Gastrocnemius medialis (tissue), 4 donors: ENCODE results near the gene BEAN1. TPM values are rescaled to one million over a fixed set of nuclear protein-coding genes. Genes with fewer than 3 reads are reported as not detected.

ENCODE experiments used
- ATAC-seq, 2 donors: fragments of 150-250 bp; one replicate each; pipeline ENCODE4 v1.9.1; 2016
- DNase-seq, 2 donors: peaks; one replicate each; pipeline ENCODE4 v3.0.0-alpha.2; 2019
- H3K27ac ChIP-seq, 4 donors: fragments of 200-600 bp; sonication (generic); 1 replicate in 1 of 4; 2 replicates in 3 of 4; pipeline ENCODE4 v1.5.1; 2016 to 2018; ENCODE audit warnings: mild to moderate bottlenecking in 2 of 4, moderate library complexity in 1 of 4
- H3K27me3 ChIP-seq, 3 donors: fragments of 200-600 bp; sonication (generic) in 2 of 3; 1 replicate in 1 of 3; 2 replicates in 2 of 3; pipeline versions ENCODE4 v1.5.1 to v1.6.0; 2016 to 2019; ENCODE audit warnings: mild to moderate bottlenecking in 1 of 3, moderate library complexity in 1 of 3
- H3K36me3 ChIP-seq, 2 donors: fragments of 200-600 bp; sonication (generic) in 1 of 2; one replicate each; pipeline ENCODE4 v1.5.1; 2017 to 2018
- H3K4me1 ChIP-seq, 2 donors: fragments of 200-600 bp; sonication (generic) in 1 of 2; one replicate each; pipeline ENCODE4 v1.5.1; 2016 to 2017; ENCODE audit warnings: mild to moderate bottlenecking in 2 of 2
- H3K4me3 ChIP-seq, 4 donors: fragments of 200-600 bp; sonication (generic) in 3 of 4; 1 replicate in 1 of 4; 2 replicates in 3 of 4; pipeline ENCODE4 v1.5.1; 2016 to 2019; ENCODE audit warnings: mild to moderate bottlenecking in 2 of 4
- H3K9me3 ChIP-seq, 3 donors: fragments of 200-600 bp; sonication (generic) in 2 of 3; 1 replicate in 1 of 3; 2 replicates in 2 of 3; pipeline ENCODE4 v1.5.1; 2016 to 2019
- CTCF ChIP-seq, 5 experiments: fragments of 450-650 bp in 3 of 5; fragments of 200-600 bp in 2 of 5; sonication (generic) in 2 of 5; IDR thresholded peaks in 4 of 5; conservative IDR thresholded peaks in 1 of 5; 1 replicate in 4 of 5; 2 replicates in 1 of 5; pipeline ENCODE4 v1.5.1; 2016 to 2019; ENCODE audit warnings: antibody characterized with exemption in 5 of 5, mild to moderate bottlenecking in 3 of 5, moderate library complexity in 3 of 5
- POLR2A ChIP-seq, 2 donors: fragments of 450-650 bp; IDR thresholded peaks; one replicate each; pipeline ENCODE4 v1.6.1; 2017; ENCODE audit warnings: antibody characterized with exemption in 2 of 2, mild to moderate bottlenecking in 2 of 2, moderate library complexity in 2 of 2
- in situ Hi-C, 4 donors: fragments of 200-750 bp; cut with MboI; loops; one replicate each; pipeline versions ENCODE4 v1.15.0 to v1.8.0; 2017; ENCODE audit warnings: low sequenced_read_pairs in 4 of 4
- intact Hi-C: fragments of 100-400 bp; cut with DNase I; formaldehyde crosslinking; loops from one replicate; pipeline ENCODE4 v1.15.1; 2023; ENCODE audit warnings: low total_unique reads
- total RNA-seq, 4 donors: library from RNA; depleted of rRNA; stranded (reverse); fragments of >200 nt; gene quantifications; one replicate each; pipeline versions ENCODE4 v1.1.0 to v1.2.3, GENCODE V29; 2016

BEAN1 gene
- total RNA-seq, 4 donors from 2014 or later = not detected

- peak overlapping the region in 3 of 4 donors; percentile 5 to 24 (median 7) for H3K4me3 ChIP-seq
- intact Hi-C loops (loop anchor here (2.0 kb wide), 1 partner anchor 15 kb away; no protein-coding TSS in a partner anchor), in situ Hi-C loops (no loop called here)
- TF ChIP-seq CTCF (IDR thresholded peaks at IDR 0.05 in 4 of 5, conservative IDR thresholded peaks at IDR 0.05 in 1 of 5) (no peak), POLR2A (IDR thresholded peaks at IDR 0.05) (no peak)
- peak overlapping the region; percentile 53 to 89 (median 72) for H3K27ac ChIP-seq
- ATAC-seq (peak; percentile 97 to 98), DNase-seq (peak; percentile 83 to 92)
- H3K27me3 ChIP-seq = no peaks in the 10 kb centered on the region
- no peaks in the 10 kb centered on the region for H3K9me3 ChIP-seq
- no peaks in the 10 kb centered on the region for H3K36me3 ChIP-seq
- peaks cover 23 to 27% of the 10 kb centered on the region in 2 donors for H3K4me1 ChIP-seq
These were observed 75.2 kb downstream of the BEAN1 start for GRCh38 chr16:66502020-66502913.

GRCh38 chr16:66503030-66503429 lies 75.9 kb downstream of the BEAN1 start:
- TF ChIP-seq CTCF (IDR thresholded peaks at IDR 0.05 in 4 of 5, conservative IDR thresholded peaks at IDR 0.05 in 1 of 5) = no peak
- TF ChIP-seq POLR2A (IDR thresholded peaks at IDR 0.05) = no peak
- peak; percentile 84 to 87 for ATAC-seq
- in situ Hi-C loops = no loop called here
- H3K4me3 ChIP-seq = peak overlapping the region in 3 of 4 donors; percentile 5 to 24 (median 7)
- DNase-seq = peak; percentile 72 to 80
- H3K27ac ChIP-seq = peak overlapping the region; percentile 53 to 89 (median 72)
- peaks cover 23 to 27% of the 10 kb centered on the region in 2 donors for H3K4me1 ChIP-seq
- H3K36me3 ChIP-seq = peaks cover 0 to under 1% of the 10 kb centered on the region in 2 donors
- no peaks in the 10 kb centered on the region for H3K9me3 ChIP-seq
- no peaks in the 10 kb centered on the region for H3K27me3 ChIP-seq
- intact Hi-C loops = loop anchor here (2.0 kb wide), 1 partner anchor 14 kb away; no protein-coding TSS in a partner anchor

GRCh38 chr16:66503612-66504011 lies 76.5 kb downstream of the BEAN1 start:
- peaks cover 0 to 7% of the 10 kb centered on the region in 2 donors for H3K36me3 ChIP-seq
- peak overlapping the region in 3 of 4 donors; percentile 53 to 89 (median 80) for H3K27ac ChIP-seq
- no peak for DNase-seq
- intact Hi-C loops = loop anchor here (2.0 kb wide), 1 partner anchor 13 kb away; no protein-coding TSS in a partner anchor
- no peak overlapping the region for H3K4me3 ChIP-seq
- no peak for ATAC-seq
- H3K9me3 ChIP-seq = no peaks in the 10 kb centered on the region
- no peaks in the 10 kb centered on the region for H3K27me3 ChIP-seq
- H3K4me1 ChIP-seq = peaks cover 23 to 27% of the 10 kb centered on the region in 2 donors
- no peak for TF ChIP-seq CTCF (IDR thresholded peaks at IDR 0.05 in 4 of 5, conservative IDR thresholded peaks at IDR 0.05 in 1 of 5)
- no peak for TF ChIP-seq POLR2A (IDR thresholded peaks at IDR 0.05)
- in situ Hi-C loops = no loop called here

GRCh38 chr16:66507731-66508239 lies 80.7 kb downstream of the BEAN1 start:
- TF ChIP-seq POLR2A (IDR thresholded peaks at IDR 0.05) (no peak), CTCF (IDR thresholded peaks at IDR 0.05 in 4 of 5, conservative IDR thresholded peaks at IDR 0.05 in 1 of 5) (no peak)
- ATAC-seq = no peak
- Histone ChIP-seq H3K9me3 (no peaks in the 10 kb centered on the region), H3K4me3 (no peak overlapping the region), H3K27ac (peak overlapping the region in 1 of 4 donors; percentile 11), H3K4me1 (peaks cover 22 to 30% of the 10 kb centered on the region in 2 donors), H3K27me3 (no peaks in the 10 kb centered on the region), H3K36me3 (peaks cover 0 to 30% of the 10 kb centered on the region in 2 donors)
- intact Hi-C loops = no loop called here
- in situ Hi-C loops = no loop called here
- DNase-seq = no peak
